GM23338 (cell line): ENCODE data around the gene KIF1A.

Source experiments
- CTCF ChIP-seq, 2 experiments: fragments of 200-600 bp in 1 of 2; sonication (generic) in 1 of 2; conservative IDR thresholded peaks; 2 replicates each; pipeline versions ENCODE4 v1.5.1 to v1.6.1; 2016 to 2017; ENCODE audit warnings: antibody characterized with exemption in 2 of 2, low read depth in 2 of 2, mild to moderate bottlenecking in 2 of 2, moderate library complexity in 1 of 2
- EZH2phosphoT487 ChIP-seq: fragments of 200-600 bp; sonication (generic); IDR thresholded peaks from one replicate; pipeline ENCODE4 v1.8.1; 2018; ENCODE audit warnings: antibody characterized with exemption; ENCODE audit not compliant: unreplicated experiment
- POLR2AphosphoS5 ChIP-seq: IDR thresholded peaks from 2 replicates; pipeline ENCODE4 v1.6.1; 2016; ENCODE audit warnings: antibody characterized with exemption, low read depth

GRCh38 chr2:240823449-240824336 is 3.7 kb upstream of the KIF1A start:
- no peak for TF ChIP-seq CTCF (conservative IDR thresholded peaks at IDR 0.05; ENCODE audit: low read depth in 2 of 2)
- no peak for TF ChIP-seq EZH2phosphoT487
- TF ChIP-seq POLR2AphosphoS5 = no peak
